ENCODE results near the gene PSMD14. TPM values are rescaled to one million over a fixed set of nuclear protein-coding genes. Genes with fewer than 3 reads are reported as not detected.

The PSMD14 gene
- total RNA-seq, 2 donors from 2014 or later: 35.6 to 58.6 TPM

- Histone ChIP-seq H3K9me3 (no peaks in the 10 kb centered on the region), H3K27ac (no peak overlapping the region), H3K4me3 (no peak overlapping the region), H3K9ac (ENCODE audit: low read depth in 2 of 2, low read length in 2 of 2) (no peak overlapping the region), H3K4me1 (no peaks in the 10 kb centered on the region), H3K27me3 (no peaks in the 10 kb centered on the region), H3K36me3 (no peaks in the 10 kb centered on the region)
- no peak for TF ChIP-seq CTCF (IDR thresholded peaks at IDR 0.05)
- no peak for DNase-seq
- intact Hi-C loops (cut with DNase I): no loop called here
Observed at GRCh38 chr2:161381546-161381945, 73.3 kb downstream of the PSMD14 start.

- Histone ChIP-seq H3K36me3 (no peaks in the 10 kb centered on the region), H3K9me3 (no peaks in the 10 kb centered on the region), H3K27me3 (no peaks in the 10 kb centered on the region), H3K27ac (no peak overlapping the region), H3K4me1 (no peaks in the 10 kb centered on the region), H3K9ac (ENCODE audit: low read depth in 2 of 2, low read length in 2 of 2) (no peak overlapping the region), H3K4me3 (no peak overlapping the region)
- DNase-seq: no peak
- intact Hi-C loops (cut with DNase I): no loop called here
- TF ChIP-seq CTCF (IDR thresholded peaks at IDR 0.05): no peak
Observed at GRCh38 chr2:161382747-161383146, 74.5 kb downstream of the PSMD14 start.

GRCh38 chr2:161384864-161385263 is 76.6 kb downstream of the PSMD14 start:
- H3K27ac ChIP-seq: no peak overlapping the region
- DNase-seq: no peak
- intact Hi-C loops (cut with DNase I): no loop called here
- TF ChIP-seq CTCF (IDR thresholded peaks at IDR 0.05): no peak
- H3K9ac ChIP-seq (ENCODE audit: low read depth in 2 of 2, low read length in 2 of 2): no peak overlapping the region
- no peaks in the 10 kb centered on the region for H3K36me3 ChIP-seq
- H3K4me1 ChIP-seq: no peaks in the 10 kb centered on the region
- no peak overlapping the region for H3K4me3 ChIP-seq
- H3K27me3 ChIP-seq: no peaks in the 10 kb centered on the region
- H3K9me3 ChIP-seq: no peaks in the 10 kb centered on the region

GRCh38 chr2:161386228-161386824 is 78.1 kb downstream of the PSMD14 start:
- Histone ChIP-seq H3K27ac (no peak overlapping the region), H3K4me3 (no peak overlapping the region), H3K9ac (ENCODE audit: low read depth in 2 of 2, low read length in 2 of 2) (no peak overlapping the region), H3K4me1 (no peaks in the 10 kb centered on the region), H3K36me3 (no peaks in the 10 kb centered on the region), H3K9me3 (no peaks in the 10 kb centered on the region), H3K27me3 (no peaks in the 10 kb centered on the region)
- intact Hi-C loops (cut with DNase I): no loop called here
- TF ChIP-seq CTCF (IDR thresholded peaks at IDR 0.05): no peak
- no peak for DNase-seq

- H3K4me3 ChIP-seq: no peak overlapping the region
- H3K9me3 ChIP-seq: no peaks in the 10 kb centered on the region
- no peak for DNase-seq
- H3K4me1 ChIP-seq: no peaks in the 10 kb centered on the region
- H3K27me3 ChIP-seq: no peaks in the 10 kb centered on the region
- intact Hi-C loops (cut with DNase I): no loop called here
- no peak for TF ChIP-seq CTCF (IDR thresholded peaks at IDR 0.05)
- no peaks in the 10 kb centered on the region for H3K36me3 ChIP-seq
- no peak overlapping the region for H3K27ac ChIP-seq
- no peak overlapping the region for H3K9ac ChIP-seq (ENCODE audit: low read depth in 2 of 2, low read length in 2 of 2)
Observed at GRCh38 chr2:161388146-161388779, 80.0 kb downstream of the PSMD14 start.

All from colonic mucosa (tissue), 4 donors.